OCI-LY1 (cell line): ENCODE results near the gene GMFB.

ENCODE experiments used
- H2AFZ ChIP-seq: fragments of 200-600 bp; sonication (generic), shearing (Covaris generic); 2 replicates; pipeline ENCODE4 v1.6.0; 2014; ENCODE audit warnings: antibody characterized with exemption, mild to moderate bottlenecking, low read length
- H3F3A ChIP-seq: fragments of 200-600 bp; sonication (generic), shearing (Covaris generic); 2 replicates; pipeline ENCODE4 v1.6.0; 2014; ENCODE audit warnings: mild to moderate bottlenecking, antibody characterized with exemption, low read length, moderate library complexity; ENCODE audit not compliant: insufficient read depth
- H3K27ac ChIP-seq: fragments of 200-600 bp; sonication (generic); 2 replicates; pipeline ENCODE4 v1.5.1; 2014; ENCODE audit warnings: low read length, mixed run types, mild to moderate bottlenecking, low read depth; ENCODE audit not compliant: poor library complexity, severe bottlenecking
- H3K27me3 ChIP-seq: fragments of 200-600 bp; sonication (generic); 2 replicates; pipeline ENCODE4 v1.6.0; 2014; ENCODE audit warnings: antibody characterized with exemption, mild to moderate bottlenecking, low read length, moderate library complexity; ENCODE audit not compliant: insufficient read depth
- H3K36me3 ChIP-seq: fragments of 200-600 bp; sonication (generic); 2 replicates; pipeline ENCODE4 v1.6.1; 2014; ENCODE audit warnings: mild to moderate bottlenecking, antibody characterized with exemption, low read length, moderate library complexity, mixed read lengths; ENCODE audit not compliant: insufficient read depth
- H3K4me1 ChIP-seq: fragments of 200-600 bp; sonication (generic); 2 replicates; pipeline ENCODE4 v1.5.1; 2014; ENCODE audit warnings: mild to moderate bottlenecking, low read length, moderate library complexity; ENCODE audit not compliant: insufficient read depth, severe bottlenecking
- H3K4me2 ChIP-seq: fragments of 200-600 bp; sonication (generic), shearing (Covaris generic); 2 replicates; pipeline ENCODE4 v1.6.1; 2014; ENCODE audit warnings: low read length
- H3K4me3 ChIP-seq: fragments of 200-600 bp; sonication (generic); 2 replicates; pipeline ENCODE4 v1.5.1; 2014; ENCODE audit warnings: low read length, low read depth, mild to moderate bottlenecking, mixed read lengths; ENCODE audit not compliant: poor library complexity, severe bottlenecking
- H3K79me2 ChIP-seq: fragments of 200-600 bp; shearing (Covaris generic); 2 replicates; pipeline ENCODE4 v1.6.1; 2016; ENCODE audit warnings: mixed run types, low read length, mixed read lengths; ENCODE audit not compliant: insufficient read depth
- H3K9ac ChIP-seq: fragments of 200-600 bp; sonication (generic), shearing (Covaris generic); 2 replicates; pipeline ENCODE4 v1.6.1; 2014; ENCODE audit warnings: mild to moderate bottlenecking, low read length, mixed read lengths
- H3K9me2 ChIP-seq: fragments of 200-600 bp; sonication (generic), shearing (Covaris generic); 2 replicates; pipeline ENCODE4 v1.6.1; 2014; ENCODE audit warnings: low read depth, mild to moderate bottlenecking, low read length, mixed read lengths
- H3K9me3 ChIP-seq: fragments of 200-600 bp; shearing (Covaris generic); 2 replicates; pipeline ENCODE4 v1.6.1; 2014; ENCODE audit warnings: low read length, mixed read lengths
- H4K20me1 ChIP-seq: fragments of 200-600 bp; sonication (generic), shearing (Covaris generic); 2 replicates; pipeline ENCODE4 v1.6.0; 2016; ENCODE audit warnings: mild to moderate bottlenecking, low read length; ENCODE audit not compliant: insufficient read depth
- CTCF ChIP-seq: fragments of 200-600 bp; sonication (generic), shearing (Covaris generic); IDR thresholded peaks from 2 replicates; pipeline ENCODE4 v1.5.1; 2017; ENCODE audit warnings: mild to moderate bottlenecking, antibody characterized with exemption, low read length, moderate library complexity, mixed read lengths
- EZH2 ChIP-seq: fragments of 200-600 bp; sonication (generic), shearing (Covaris generic); IDR thresholded peaks from 2 replicates; pipeline ENCODE4 v1.8.0; 2017; ENCODE audit warnings: borderline replicate concordance, mixed run types, mild to moderate bottlenecking, antibody characterized with exemption, low read length, moderate library complexity, mixed read lengths

The GMFB gene

DNA sequence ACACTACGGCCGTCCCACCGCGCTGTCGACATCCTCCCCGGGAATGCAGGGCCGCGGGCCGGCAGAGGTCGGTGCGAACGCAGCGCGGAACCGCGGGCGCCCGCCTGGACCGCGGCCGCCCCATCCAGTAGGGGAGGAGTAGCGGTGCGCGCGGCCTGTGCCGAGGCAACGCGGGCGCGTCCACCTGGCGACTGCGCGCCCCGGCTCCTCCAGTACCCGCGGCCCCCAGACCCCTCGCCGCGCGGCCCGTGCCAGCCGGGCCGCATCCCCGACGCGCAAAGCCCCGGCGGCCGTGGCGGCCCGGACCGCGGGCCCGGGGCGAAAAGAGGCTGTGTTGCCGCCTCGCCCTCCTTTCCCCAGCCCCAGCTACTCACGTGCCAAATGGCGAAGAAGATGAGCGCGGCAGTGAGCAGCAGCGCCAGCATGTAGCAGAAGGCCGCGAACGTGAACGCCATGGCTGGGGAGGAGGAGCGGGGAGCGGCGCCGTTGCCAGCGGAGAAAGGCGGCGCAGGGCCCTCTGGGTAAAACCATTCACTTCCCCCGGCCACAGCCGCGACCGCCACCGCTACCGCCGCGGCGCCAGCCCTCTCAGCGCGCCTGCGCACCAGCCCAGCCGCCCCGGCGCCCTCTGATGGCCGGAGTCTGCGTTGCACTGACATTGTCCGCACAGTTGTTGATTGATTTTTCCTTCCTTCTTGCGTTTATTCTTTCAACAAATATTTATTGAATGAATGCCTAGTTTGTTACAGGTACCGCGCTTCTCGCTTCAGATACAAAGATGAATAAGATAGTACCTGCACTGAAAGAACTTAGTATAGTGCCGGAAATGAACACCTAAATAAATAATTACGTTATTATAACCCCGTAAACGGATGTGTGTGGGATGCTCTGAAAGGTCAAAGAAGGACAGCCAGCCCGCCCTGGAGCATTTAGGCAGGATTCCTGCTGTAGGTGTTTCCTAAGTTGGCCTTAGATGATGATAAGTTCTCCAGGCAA, 47.6 kb downstream of the GMFB start, which contains the start of gene CNIH1:
TSS of gene CNIH1 (minus strand) at position 502 of the 996 bp plus-strand sequence. CDS start at position 455, 47 bp downstream.
- peak within 1 kb of the TSS; percentile 67 for H3K27ac ChIP-seq
- H3K4me1 ChIP-seq, result peaks cover 49% of the 10 kb centered on the region
- peak; percentile 92 for TF ChIP-seq CTCF
- no peak for TF ChIP-seq EZH2
- no peaks in the 10 kb centered on the region for H3K9me2 ChIP-seq
- H4K20me1 ChIP-seq, result no peaks in the 10 kb centered on the region
- no peaks in the 10 kb centered on the region for H3K27me3 ChIP-seq
- H3K4me3 ChIP-seq, result peak within 1 kb of the TSS; percentile 75
- H3K36me3 ChIP-seq, result peaks cover 12% of the 10 kb centered on the region
- H3K79me2 ChIP-seq, result peaks cover 45% of the 10 kb centered on the region
- H3K9me3 ChIP-seq, result no peaks in the 10 kb centered on the region
- H2AFZ ChIP-seq, result peak within 1 kb of the TSS; percentile 100
- H3F3A ChIP-seq, result no peaks in the 10 kb centered on the region
- peak within 1 kb of the TSS; percentile 77 for H3K9ac ChIP-seq
- H3K4me2 ChIP-seq, result peak within 1 kb of the TSS; percentile 89

DNA sequence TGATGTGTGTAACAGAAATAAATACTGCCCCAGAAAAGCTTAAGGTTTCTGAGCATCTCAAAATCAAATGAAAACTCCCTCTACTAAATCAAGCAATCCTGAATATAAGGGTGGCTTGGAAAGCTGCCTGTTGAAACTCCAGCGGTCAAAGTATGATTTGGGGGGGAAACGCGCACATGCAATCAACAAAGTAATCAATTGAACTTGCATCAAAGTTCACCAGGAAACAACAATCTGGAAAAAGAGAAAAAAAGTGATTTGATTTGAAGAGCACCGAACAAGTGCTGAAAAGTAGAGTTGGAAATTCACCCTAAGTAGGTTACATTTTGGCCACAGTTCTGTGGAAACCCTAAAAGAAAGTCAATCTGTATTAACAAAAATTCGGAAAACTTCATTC, 48.3 kb downstream of the GMFB start:
- Histone ChIP-seq H3K4me2 (peak overlapping the region; percentile 82), H3K27ac (peak overlapping the region; percentile 67), H3K4me3 (peak overlapping the region; percentile 75), H3K27me3 (no peaks in the 10 kb centered on the region), H3K9ac (peak overlapping the region; percentile 77), H3K9me2 (no peaks in the 10 kb centered on the region), H4K20me1 (no peaks in the 10 kb centered on the region), H2AFZ (no peak overlapping the region), H3K9me3 (no peaks in the 10 kb centered on the region), H3K4me1 (peaks cover 56% of the 10 kb centered on the region), H3K79me2 (peaks cover 52% of the 10 kb centered on the region), H3F3A (no peaks in the 10 kb centered on the region), H3K36me3 (peaks cover 13% of the 10 kb centered on the region)
- TF ChIP-seq CTCF (no peak), EZH2 (no peak)

DNA sequence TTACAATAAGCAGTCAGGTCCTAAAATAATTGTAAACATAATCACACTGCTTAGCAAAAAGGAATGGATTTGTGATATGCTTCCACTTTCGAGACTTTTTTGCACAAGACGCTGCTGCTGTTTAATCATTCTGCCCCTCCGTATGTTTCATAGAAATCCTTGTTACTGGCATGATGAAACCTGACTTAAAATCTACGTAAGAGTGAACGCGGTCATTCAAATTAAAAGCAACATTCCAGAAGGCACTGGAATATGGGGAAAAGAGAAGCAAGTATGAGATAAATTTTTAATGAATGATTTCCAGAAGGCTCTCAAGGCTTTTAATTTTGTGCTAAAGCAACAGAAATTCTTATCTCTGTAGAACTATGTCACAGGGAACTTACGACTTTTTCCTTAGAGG, 48.7 kb downstream of the GMFB start:
- peaks cover 60% of the 10 kb centered on the region for H3K4me1 ChIP-seq
- no peaks in the 10 kb centered on the region for H4K20me1 ChIP-seq
- peak overlapping the region; percentile 75 for H3K4me3 ChIP-seq
- H3K4me2 ChIP-seq, result peak overlapping the region; percentile 82
- H3K27me3 ChIP-seq, result no peaks in the 10 kb centered on the region
- H3K27ac ChIP-seq, result peak overlapping the region; percentile 67
- no peaks in the 10 kb centered on the region for H3K9me3 ChIP-seq
- no peaks in the 10 kb centered on the region for H3K9me2 ChIP-seq
- peaks cover 56% of the 10 kb centered on the region for H3K79me2 ChIP-seq
- TF ChIP-seq EZH2, result no peak
- TF ChIP-seq CTCF, result no peak
- H2AFZ ChIP-seq, result no peak overlapping the region
- peaks cover 17% of the 10 kb centered on the region for H3K36me3 ChIP-seq
- peak overlapping the region; percentile 77 for H3K9ac ChIP-seq
- no peaks in the 10 kb centered on the region for H3F3A ChIP-seq
